Measurements from ENCODE around the gene C1orf115.
"Not testable (repeated sequence)": the region's sequence is repeated elsewhere in the genome, so short reads cannot be mapped to it uniquely, and the experiment has no call there.

The C1orf115 gene

GRCh38 chr1:220695426-220695825, 5.3 kb downstream of the C1orf115 start:
- DNase-seq, result no peak

GRCh38 chr1:220696226-220696862, 6.2 kb downstream of the C1orf115 start:
- DNase-seq, result peak; percentile 2

- peak; percentile 17 for DNase-seq
Measured at GRCh38 chr1:220696863-220697231, 6.7 kb downstream of the C1orf115 start.

DNA sequence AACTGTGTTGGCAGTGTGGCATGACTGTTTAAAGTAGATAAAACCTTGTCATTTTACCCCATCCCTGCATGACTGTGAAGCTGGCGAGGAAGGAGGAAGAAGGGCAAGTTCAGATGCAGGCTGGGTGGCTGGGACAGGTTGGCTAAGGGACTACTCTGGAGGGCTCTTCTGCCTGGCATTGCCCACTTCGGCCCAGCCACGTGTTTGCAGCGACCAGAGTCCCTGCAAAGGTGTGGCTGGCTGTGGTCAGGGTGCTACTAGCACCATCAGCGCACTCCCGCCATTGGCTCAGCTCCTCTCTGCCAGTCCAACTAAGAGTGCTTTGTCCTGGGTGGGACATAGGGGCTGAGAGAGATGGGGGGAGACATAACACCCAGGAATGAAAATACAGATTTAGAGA, 7.2 kb downstream of the C1orf115 start:
- peak; percentile 36 for DNase-seq

GRCh38 chr1:220698607-220699016, 8.4 kb downstream of the C1orf115 start:
- DNase-seq, result peak; percentile 17

GRCh38 chr1:220699044-220699443, 8.9 kb downstream of the C1orf115 start:
- peak; percentile 13 for DNase-seq

DNA sequence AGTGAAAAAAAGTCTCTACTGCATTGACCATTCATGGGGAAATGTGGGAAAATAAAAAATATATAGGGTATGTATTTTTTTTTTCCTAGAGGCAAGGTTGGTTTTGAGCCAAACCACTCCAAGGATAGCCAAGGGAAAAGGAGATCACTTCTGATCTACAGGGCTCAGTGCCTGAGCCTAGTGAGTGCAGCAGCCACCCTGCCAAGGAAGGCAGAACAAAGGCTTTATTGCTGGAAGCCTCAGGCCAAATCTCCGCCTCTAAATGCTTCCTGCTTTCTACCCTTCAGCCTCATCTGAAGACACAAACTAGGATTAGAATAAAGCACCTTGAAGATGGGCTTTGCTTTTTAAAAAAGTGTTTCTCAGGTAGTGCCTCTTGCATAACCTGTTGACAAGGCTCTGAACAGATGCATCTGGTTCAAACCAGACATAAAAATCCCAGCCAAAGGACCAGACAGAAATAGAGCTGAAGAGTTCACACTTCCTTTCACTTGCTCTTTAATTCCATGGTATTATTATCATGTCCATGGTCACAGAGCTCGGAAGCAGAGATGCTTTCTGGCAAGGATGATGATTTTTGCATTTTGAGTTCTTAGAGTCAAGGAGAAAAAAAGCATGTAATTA, 10.5 kb downstream of the C1orf115 start:
- DNase-seq, result no peak

GRCh38 chr1:220701974-220702373, 11.8 kb downstream of the C1orf115 start:
- peak; percentile 13 for DNase-seq

- DNase-seq, result peak; percentile 7
Measured at GRCh38 chr1:220702733-220703270, 12.6 kb downstream of the C1orf115 start.

- no peak for DNase-seq
Measured at GRCh38 chr1:220703305-220703704, 13.1 kb downstream of the C1orf115 start.

- no peak for DNase-seq
Measured at GRCh38 chr1:220705782-220706181, 15.6 kb downstream of the C1orf115 start.

DNA sequence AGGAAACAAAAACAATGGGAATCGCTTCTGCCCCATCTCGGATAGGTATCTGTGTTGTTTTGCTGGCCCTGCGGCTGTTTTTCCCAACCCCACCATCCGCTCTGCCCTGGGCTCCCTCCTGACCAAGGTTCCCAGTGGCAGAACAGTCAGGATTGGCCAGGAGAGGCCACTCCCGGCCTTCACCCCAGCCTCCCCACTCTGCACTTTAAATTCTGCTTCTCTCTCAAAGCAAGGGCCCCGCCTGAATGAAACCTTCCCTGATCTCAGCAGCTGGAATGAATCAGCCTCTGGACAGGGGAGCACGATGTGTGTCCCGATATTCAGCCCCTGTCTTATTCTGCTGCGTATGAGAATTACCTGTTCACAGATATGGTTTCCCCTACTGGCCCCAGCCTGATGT, 16.3 kb downstream of the C1orf115 start:
- no peak for DNase-seq

DNA sequence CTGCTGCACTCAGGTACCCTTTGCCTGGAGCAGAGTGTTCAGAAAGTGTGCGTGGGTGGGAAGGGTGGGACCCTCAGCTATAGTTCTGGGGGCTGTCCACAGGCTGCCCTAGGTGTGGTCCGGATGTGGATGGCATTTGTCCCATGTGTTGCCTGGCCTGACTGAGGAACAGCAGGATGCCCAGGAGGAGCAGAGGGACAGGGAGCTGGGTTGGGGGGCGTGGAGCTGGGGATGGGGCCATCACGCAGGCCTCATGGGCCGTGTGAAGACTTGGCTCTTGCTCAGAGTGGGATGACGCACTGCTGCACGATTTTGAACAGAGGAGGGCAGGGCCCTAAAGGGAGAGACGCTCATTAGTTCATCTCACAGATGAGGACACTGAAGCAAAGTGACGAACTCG, 17.0 kb downstream of the C1orf115 start:
- no peak for DNase-seq

GRCh38 chr1:220708244-220708643, 18.1 kb downstream of the C1orf115 start:
- no peak for DNase-seq

DNA sequence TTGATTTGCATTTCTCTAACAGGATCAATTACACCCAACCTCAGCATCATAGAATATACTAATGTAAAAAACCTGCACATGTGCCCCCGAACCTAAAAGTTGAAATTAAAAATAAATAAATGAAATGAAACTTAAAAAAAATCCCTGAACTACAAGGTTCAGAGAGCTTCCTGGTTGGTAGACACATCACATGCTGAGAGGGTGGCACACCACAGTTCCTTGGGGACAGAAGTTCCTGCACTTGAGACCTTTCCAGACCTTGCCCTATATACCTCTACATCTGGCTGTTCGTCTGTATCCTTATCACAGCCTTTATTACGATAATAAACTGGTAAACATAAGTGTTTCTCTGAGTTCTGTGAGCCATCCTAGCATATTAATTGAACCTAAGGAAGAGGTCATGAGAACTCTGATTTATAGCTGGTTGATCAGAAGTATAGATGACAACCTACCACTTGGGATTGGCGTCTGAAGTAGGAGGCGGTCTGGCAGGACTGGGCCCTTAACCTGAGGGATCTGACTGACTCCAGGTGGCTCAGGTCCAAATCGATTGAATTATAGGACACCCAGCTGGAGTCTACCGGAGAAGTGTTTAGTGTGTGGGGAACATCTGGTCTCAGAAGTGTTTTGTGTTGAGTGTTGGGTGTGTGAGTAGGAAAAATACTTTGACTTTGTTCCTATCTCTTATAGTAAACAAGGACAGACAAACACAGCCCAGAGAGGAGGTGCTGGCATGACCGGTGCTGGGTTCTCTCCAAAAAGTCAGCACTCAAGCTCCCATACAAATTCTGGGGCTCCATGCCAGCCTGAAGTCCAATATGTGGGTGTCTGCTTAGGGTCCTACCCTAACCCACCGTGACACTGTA, 19.0 kb downstream of the C1orf115 start:
- no peak for DNase-seq

DNA sequence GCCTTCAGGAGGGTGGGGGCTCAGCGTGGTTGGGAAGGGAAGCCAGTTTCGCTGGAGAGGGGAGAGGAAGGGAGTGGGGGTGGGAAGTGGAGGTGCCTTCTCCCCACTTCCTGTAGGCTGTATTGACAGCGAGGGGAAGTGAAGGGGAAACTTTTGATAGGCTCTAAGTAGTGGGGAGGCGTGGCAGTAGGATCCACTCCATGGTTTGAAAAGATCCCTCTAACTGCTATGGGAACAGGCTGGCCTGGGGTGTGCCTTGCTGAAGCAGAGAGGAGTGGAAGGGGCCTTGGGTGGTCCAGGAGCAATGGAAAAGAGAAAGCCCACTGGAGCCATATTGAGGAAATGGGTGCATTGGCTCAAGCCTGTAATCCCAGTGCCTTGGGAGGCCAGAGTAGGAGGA, 20.2 kb downstream of the C1orf115 start:
- no peak for DNase-seq

- DNase-seq, result no peak
Measured at GRCh38 chr1:220711056-220711809, 21.1 kb downstream of the C1orf115 start.

DNA sequence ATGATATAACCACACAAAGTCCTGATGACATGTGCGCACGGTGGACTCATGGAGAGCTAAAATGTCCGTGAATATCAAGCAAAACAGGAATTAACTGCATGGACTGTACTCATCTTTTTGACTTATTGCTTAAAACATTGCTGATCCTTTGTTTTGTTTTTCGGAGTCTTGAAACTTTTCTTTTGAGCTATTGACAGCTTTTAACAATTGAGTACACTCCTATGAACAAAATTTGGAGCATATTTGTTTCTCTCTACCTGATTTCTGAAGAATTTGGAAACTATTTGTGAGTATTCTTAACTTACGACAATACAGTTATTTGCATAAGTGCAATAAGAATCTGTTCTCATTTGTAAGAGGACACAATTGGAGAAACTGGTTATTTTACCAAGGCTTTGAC, 25.8 kb downstream of the C1orf115 start:
- not testable (repeated sequence) for DNase-seq

DNA sequence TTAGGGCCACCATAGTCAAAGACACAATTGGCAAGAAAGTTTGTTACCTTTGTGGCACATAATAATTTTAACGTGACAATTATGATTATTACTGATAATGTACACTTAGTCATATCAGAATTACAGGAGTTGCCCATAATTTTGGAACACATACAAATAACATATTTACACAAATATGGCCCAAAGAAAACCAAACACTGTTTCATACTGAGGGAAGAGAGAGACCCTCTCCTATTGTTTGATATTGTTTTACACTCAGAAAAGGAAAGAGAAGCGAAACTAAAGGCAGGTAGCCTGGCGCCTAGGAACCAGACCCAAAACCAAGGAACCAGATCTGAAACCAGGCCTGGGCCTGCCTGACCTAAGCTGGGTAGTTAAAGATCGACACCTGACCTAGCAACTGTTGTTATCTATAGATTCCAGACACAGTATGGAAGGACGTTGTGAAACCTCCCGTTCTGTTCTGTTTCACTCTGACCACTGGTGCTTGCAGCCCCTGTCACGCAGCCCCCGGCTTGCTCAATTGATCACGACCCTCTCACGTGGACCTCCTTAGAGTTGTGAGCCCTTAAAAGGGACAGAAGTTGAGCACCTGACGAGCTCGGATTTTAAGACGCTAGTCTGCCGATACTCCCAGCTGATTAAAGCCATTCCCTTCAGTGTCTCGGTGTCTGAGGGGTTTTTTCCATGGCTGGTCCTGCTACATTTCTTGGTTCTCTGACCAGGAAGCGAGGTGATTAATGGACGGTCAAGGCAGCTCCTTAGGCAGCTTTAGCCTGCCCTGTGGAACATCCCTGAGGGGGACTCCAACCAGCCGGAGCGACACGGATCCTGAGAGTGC, 27.9 kb downstream of the C1orf115 start:
- no peak for DNase-seq

DNA sequence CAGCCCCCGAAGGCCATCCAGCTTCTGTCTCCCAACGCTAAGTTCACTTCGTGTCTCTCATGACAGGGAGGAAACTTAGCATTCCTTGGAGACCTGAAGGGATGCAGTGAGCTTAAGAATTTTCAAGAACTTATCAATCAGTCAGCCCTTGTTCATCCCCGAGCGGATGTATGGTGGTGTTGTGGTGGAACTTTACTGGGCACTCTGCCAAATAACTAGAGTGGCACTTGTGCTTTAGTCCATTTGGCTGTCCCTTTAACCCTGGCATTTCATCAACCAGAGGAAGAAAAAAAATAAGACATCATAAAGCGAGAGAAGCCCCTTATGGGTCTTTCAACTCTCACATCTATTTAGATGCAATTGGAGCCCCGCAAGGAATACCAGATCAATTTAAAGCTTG, 31.1 kb downstream of the C1orf115 start:
- DNase-seq, result not testable (repeated sequence)

DNA sequence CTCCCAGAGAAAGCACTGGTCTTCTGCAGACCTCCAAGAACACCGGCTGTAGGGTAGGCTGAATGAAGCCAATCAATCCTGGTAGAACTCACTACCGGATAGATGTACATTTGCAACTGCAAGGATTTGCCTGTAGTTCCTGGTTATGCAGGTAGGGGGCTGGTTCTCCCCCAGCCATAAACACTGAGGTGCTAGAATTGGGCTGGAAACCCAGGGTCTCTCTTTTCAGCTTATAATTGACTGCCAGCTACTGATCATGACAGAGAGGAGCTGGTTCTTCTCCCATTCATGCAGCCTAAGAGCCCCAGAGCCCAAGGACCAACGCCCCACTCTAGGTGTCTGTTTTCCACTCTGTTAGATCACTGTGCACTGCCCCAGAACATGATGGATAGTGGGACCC, 36.5 kb downstream of the C1orf115 start:
- no peak for DNase-seq

GRCh38 chr1:220727519-220727918, 37.4 kb downstream of the C1orf115 start:
- DNase-seq, result no peak
